ENCODE data around the gene CCDC187.

CCDC187 gene

DNA sequence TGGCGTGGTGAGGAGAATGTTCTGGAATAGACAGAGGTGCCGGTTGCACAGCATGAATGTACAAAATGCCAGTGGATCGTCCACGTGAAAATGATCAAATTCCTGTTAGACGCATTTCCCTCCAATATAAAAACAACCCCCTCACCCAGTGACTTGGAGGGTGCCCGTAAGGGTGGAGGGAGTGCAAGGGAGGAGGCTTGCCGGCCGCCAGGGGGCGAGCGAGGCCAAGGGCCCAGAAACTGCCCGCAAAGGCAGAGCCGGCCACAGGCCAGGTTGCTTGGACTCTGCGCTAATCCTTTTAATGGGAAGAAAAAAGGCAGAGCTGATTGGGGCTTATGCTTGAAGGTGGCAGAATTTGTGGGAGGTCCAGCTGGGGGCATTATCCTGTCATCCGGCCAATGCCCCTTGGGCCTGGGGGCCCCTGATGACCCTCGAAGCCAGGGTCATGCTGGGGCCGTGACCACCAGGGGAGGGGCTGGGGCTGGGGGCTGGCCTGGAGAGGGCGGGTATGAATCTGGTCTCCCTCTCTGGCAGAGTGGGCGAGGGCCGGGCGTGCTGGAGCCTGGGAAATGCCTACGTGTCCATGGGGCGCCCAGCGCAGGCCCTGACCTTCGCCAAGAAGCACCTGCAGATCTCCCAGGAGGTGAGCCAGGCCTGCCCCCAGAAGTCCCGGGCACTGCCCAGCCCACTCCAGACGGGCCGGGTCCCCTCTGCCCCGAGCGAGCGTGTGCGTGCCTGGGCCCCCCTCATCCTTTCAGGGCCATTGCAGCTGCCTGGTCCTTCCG, 35.5 kb upstream of the CCDC187 start:
- DNase-seq, result no peak

DNA sequence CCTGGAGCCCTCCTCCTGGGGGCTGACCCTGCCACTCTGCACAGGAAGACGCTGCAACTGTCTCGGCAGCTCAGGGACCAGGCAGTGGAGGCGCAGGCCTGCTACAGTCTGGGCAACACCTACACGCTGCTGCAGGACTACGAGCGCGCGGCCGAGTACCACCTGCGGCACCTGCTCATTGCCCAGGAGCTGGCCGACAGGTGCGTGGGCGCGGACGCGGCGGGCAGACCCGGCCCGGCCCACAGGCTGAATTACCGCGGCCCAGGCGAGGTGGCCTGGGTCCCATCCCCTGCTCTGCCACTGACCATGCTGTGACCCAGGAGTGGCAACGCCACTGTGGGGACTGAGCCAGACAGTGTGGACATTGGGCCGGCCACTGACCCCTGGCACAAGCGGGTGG, 34.6 kb upstream of the CCDC187 start:
- DNase-seq, result no peak

DNA sequence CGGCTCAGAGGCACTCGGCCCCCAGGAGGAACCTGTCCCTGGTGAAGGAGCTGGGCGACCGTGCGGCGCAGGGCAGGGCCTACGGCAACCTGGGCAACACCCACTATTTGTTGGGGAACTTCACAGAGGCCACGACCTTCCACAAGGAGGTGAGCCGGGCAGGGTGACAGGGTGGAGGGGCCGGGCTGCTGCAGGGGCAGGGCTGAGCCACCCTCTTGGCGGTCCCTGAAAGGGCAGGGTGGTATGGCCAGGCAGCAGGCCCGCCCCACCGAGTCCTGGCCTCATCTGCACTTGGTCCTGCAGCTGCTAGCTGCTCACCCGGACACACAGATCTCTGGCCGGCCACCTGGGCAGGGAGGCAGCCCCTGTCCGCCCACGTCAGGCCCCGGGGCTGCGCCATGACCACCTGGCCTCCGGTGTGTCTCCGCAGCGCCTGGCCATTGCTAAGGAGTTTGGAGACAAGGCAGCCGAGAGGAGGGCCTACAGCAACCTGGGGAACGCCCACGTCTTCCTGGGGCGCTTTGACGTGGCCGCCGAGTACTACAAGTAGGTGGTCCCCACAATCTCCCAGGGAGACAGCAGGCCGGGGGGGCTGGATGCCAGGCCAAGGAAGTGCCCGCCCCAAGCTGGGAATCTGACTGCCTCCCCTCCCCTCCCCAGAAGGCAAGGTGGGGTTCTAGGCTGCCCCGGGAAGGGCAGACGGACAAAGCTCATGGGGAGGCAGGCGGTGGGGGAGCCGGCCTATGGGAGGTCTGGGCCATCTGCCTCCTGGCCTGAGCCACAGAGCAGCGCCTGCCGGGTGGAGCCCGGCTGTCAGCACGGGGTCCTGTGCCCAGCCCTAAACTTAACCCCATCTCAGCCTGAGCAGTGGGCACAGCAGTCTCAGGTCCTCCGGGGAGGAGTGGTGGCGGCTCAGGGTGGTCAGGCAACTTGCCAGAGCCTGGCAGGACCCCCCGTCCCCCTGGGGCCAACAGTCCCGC, 33.8 kb upstream of the CCDC187 start:
- no peak for DNase-seq

DNA sequence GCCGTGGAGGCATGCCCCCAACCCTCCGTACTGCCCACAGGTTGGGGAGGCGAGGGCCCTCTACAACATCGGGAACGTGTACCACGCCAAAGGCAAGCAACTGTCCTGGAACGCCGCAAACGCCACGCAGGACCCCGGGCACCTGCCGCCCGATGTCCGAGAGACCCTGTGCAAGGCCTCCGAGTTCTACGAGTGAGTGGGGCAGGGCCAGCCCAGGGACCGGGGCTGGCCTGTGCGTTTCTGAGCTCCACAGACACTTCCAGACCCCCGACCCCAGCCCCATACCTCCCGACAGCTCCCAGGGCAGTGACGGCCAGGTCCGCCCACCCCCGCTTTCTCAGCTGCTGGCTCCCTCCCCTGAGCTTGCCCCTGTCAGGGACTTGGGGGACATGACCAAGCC, 33.0 kb upstream of the CCDC187 start:
- no peak for DNase-seq

DNA sequence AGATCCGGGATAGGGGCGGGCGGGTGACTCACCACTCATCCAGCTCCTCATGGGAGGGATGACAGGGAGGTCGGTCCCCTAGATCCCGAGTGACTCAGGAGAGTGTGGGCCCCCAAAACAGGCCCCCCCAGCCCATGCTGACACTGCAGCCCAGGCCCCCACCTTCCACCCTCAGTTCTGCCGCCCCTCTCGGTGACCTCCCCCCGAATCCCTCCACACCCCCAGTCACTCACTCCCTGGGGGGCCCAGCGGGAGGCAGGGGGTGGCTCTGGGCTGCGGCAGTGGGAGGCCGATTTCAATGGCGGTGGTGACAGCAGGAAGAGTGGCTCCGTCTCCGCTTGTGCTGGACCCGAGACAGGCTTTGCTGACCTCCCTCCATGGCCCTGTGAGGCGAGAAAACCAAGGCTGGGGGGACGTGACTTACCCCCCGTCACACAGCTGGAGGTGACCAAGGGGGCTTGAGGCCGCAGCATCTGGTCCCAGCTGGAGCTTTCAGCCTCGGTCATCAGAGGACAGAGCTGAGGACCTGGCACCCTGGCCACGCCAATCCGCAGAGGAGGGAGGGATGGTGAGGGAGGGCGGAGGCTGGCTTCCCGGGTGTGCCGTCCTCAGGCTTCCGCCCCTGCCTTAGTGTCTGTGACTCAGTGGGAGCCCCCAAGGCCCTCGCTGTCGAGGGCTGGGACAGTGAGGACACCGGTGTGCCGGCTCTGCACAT, 32.4 kb upstream of the CCDC187 start:
- DNase-seq, result no peak

DNA sequence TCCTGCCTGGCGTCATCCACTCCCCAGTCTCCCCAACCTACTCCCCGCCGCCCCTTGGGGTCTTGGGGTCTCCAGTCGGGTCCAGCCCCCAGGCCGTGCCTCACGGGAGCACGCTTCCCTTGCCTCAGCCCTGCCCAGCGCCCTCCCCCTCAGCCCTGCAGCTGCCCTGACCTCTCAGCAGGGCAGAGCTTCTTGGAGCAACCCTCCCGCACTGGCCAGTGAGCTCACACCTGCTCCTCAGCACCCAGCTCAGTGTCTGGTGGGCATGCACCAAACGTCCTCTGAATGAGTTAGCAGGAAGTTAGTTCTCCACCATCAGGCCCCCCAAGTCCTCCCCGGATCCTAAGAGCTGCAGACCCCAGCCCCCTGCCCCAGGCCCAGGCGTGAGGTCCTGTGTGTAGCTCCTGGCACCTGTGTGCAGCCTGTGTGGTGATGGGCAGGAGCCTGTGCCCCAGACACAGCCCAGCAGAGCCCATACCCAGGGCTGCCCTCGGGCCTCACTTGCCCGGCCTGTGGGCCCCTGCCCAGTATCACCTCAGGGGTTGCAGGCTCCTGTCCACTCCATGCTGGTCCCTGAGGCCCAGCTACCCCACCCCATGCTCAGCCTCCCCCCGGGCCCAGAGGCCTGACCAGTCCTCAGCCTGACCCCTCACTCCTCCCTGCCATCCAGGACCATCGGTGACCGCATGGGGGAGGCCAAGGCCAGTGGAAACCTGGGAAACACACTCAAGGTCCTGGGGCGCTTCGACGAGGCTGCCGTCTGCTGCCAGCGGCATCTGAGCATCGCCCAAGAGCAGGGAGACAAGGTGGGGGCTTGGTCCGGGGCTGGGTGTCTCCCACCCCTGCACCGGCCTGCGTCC, 31.6 kb upstream of the CCDC187 start:
- DNase-seq, result no peak

DNA sequence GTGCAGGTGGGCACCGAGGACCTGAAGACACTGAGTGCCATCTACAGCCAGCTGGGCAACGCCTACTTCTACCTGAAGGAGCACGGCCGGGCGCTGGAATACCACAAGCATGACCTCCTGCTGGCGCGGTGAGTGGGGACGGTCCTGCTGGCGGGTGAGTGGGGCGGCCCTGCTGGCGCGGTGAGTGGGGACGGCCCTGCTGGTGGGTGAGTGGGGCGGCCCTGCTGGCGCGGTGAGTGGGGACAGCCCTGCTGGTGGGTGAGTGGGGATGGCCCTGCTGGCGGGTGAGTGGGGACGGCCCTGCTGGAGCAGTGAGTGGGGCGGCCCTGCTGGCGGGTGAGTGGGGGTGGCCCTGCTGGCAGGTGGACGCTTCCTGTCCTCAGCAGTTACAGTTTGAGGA, 30.6 kb upstream of the CCDC187 start:
- DNase-seq, result no peak

DNA sequence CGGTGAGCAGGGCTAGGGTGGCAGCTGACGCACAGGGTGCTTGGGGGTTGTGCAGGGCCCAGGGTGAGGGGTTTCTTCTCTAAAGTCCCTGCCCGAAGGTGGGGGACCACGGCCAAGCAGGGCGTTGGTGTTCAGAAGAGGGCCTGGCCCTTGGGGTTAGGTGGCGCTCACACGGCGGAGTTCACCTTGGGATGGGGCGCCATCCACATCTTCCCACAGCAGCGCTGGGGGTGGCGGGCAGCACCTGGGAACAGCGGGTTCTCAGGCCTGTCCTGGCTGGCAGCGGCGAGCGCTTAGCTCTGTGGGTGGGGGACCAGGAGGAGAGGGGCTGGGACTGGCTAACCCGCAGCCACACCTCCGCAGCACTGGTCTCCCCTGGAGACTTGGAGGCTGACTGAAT, 29.6 kb upstream of the CCDC187 start:
- no peak for DNase-seq

DNA sequence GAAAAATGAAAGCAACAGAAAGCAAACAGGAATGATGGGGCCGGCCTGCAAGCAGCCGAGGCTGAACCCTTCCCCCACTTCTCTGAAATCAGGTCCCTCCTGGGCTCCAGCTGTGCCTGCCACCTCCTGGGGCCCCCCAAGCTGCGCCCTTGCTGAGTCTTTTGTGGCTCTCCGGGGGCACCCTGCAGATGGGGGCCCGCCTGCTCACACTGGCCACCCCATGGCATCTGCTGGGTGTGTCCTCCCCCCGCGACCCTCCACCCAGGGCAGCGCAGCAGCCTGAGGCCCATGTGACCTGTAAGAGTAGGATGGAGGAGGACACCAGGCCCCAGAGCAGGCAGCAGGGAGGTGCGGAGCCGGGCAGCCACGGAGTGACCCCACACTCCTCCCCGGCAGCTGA, 29.2 kb upstream of the CCDC187 start:
- DNase-seq, result no peak

DNA sequence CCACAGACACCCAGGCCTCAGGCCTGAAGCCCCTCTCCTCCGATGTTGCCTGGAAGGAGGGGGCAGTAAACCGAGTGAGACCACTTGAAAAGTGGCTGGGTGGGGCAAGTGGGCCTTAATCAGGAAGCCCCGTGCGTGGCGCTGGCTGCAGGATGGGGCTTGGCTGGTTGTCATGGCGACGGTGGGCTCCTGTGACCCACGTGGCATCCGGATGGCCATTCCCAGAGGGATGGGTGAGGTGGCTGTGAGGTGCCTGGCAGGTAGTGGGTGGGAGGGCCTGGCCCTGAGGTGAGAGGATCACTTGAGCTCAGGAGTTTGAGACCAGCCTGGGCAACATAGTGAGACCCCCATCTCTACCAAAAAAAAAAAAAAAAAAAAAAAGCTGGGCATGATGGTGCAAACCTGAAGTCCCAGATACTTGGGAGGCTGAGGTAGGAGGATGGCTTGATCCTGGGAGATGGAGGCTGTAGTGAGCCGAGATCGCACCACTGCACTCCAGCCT, 28.6 kb upstream of the CCDC187 start:
- no peak for DNase-seq

DNA sequence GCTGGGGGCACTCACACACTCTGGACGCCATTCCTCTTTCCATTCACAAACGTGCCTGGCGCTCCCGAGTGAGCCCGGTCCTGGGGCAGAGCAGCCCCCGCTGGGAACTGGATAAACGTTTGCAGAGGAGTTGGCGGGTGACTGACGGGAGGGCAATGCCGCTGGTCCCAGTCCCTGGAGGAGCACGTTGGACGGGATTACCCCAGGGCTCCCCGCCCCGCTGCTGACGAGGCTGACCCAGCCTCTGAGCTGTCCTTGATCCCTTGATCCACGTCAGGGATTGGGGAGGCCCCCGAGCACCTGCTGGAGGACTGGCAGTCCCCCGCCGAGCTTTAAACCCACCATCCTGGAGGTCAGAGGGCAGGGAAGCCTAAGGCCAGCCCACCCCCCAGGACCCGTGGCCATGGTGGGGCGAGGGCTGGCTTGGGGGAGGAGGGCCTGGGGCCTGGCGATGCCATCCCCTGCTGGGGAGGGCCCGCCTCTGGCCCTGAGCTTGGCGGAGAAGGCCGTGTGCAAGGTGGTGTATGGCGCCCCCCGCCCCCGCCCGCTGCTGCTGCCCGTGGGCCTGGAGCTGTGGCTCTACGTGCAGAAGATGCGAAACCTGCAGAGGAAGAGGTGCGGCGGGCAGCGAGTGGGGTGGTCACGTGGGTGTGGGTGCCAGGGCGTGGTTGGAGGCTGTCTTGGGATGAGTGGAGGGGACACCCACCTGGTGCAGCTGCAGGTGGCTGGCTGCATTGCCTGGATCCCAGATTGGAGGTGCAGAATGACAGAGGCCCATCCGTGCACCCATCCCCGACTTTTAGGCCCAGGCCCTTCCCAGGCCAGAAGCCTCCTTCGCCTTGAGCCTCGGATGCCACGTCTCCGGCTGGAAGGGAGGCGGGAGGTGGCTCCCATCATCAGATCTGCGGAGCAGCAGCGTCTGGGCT, 27.9 kb upstream of the CCDC187 start:
- DNase-seq, result no peak

DNA sequence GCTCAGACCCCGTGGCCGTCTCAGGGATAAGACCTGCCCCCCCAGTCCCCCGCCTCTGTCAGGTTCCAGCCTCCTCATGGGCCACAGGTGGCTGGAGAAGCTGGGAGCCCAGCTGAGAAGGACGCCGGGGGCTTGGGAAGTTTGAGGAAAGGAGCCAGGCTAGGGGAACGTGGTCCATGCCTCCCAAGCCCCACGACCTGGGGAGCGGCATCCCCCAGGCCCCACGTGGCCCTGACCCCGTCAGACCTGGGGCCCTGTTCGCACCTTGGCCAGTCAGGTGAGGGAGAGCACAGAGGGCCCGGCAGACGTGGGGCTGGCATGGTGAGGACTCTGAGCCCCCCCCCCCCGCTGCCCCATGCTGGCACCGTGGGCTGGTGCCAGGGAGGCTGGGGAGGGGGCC, 27.1 kb upstream of the CCDC187 start:
- DNase-seq, result no peak

DNA sequence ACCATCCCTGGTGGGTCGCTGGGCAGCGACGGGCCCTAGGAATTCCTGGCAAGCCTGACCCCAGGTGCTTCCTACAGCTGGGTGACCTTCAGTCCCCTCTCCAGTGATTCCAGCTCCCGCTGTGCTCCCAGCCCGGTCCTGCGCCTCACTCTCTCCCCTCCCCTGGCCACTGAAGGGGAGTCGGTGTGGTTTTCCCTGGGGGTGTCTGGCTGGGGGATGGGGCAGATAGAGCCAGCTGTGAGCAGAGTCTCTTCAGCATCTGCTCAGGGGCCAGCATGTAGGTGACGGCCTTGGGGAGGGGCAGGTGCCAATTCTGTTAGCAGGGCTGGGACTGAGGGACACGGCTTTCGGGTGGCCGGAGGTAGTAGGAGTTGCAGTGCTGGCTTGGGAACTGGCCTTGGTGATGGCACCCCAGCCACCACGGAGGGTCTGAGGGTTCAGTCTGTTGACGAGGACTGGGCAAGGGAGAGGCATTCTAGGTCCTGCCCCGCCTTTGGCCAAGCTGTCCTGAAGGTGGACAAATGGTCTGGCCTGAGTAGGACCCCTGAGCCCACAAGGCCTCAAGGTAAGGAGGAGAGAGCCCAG, 26.6 kb upstream of the CCDC187 start:
- DNase-seq, result no peak

DNA sequence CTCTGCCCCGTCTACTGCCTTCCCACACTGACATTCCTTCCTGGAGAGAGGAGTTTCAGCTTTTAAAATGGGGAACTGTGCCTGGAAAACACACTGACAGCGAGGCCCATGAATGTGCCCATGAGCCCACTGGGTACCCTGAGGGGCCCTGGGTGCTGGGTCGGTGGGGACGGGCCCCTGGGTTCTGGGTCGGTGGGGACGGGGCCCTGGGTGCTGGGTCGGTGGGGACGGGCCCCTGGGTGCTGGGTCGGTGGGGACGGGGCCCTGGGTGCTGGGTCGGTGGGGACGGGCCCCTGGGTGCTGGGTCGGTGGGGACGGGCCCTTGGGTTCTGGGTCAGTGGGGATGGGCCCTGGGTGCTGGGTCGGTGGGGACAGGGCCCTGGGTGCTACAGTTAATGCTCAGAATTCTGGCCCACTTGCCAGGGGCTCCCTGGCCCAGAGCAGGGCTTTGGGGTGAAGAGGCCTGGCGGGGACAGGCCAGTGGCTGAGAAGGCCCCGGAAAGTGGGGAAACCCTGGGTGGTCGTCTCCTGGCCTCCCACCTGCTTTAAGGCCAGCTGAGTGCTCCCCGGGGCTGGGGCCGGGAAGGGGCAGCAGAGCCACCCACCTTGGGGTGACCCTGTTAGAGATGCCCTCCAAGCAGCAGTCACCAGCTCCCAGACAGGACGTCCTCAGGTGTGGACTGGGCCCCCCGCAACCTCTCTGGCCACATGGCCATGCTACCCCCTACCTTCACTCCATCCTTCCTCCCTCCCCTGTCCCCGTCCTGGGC, 25.9 kb upstream of the CCDC187 start:
- DNase-seq, result no peak

DNA sequence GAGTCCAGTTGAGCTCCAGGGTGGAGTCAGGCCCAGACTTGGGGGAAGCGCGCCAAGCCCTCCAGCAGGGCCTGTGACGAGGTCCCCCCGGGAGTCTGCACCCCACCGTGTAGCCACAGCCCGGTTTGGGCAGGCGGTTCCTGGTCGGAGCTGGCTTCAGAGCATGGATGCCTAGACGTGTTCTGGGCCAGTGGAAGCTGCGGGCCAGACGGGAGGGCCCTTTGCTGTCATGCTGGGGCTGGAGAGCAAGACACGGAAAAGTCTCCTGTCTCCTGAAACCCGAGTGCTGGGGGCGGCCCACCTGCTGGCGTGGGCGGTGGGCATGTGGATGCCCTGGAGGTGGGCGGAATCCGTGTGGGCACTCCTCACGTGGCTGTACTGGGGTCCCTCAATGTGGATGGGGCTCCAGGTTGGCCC, 25.3 kb upstream of the CCDC187 start:
- no peak for DNase-seq

DNA sequence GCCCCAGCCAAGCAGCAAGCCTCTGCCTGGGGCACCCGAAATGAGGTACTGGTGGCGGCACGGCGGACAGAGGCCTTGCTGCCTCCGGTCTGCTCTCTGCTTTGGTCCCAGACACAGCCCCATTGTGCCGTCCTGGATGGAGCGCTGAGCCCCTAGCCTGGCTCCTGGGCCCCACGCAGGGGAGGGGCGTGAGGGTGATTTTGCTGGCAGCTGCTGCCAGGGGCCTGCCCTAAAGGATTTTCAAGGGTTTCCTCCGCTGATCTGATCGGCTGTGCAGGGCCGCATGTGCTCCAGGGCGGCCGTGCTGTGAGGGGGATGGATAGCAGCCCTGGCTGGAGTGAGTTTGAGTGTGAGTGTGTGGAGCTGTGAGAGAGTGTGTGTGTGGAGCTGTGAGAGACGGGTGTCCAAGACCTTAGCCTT, 24.7 kb upstream of the CCDC187 start:
- DNase-seq, result no peak

DNA sequence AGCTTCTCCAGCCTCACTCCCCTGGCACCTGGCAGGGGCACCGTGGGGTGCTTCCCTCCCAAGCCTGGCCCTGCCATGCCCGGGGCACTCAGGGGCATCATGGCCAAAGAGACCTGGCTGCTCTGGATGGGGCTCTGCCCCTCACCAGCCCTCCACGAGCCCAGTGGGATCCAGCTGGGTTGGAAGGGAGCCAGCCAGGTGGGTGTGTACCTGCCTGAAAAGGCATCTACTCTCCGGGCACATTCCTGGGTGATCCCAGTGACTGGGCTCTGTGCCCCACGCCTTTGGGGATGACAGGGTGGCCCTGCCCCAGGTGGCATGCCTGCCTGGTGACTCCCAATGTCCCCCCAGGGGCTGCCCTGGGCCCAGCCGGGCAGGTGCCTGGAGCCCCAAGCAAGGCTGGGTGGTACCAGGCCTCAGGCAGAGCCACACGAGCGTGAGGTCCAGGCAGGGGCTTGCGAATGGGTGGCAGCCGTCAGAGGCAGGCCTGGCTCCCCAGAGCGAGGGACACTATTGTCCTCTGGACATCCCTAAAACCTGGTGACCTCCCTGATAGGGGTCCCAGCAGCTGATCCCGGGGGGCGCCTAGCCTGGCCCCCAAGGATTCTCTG, 24.2 kb upstream of the CCDC187 start:
- DNase-seq, result no peak

DNA sequence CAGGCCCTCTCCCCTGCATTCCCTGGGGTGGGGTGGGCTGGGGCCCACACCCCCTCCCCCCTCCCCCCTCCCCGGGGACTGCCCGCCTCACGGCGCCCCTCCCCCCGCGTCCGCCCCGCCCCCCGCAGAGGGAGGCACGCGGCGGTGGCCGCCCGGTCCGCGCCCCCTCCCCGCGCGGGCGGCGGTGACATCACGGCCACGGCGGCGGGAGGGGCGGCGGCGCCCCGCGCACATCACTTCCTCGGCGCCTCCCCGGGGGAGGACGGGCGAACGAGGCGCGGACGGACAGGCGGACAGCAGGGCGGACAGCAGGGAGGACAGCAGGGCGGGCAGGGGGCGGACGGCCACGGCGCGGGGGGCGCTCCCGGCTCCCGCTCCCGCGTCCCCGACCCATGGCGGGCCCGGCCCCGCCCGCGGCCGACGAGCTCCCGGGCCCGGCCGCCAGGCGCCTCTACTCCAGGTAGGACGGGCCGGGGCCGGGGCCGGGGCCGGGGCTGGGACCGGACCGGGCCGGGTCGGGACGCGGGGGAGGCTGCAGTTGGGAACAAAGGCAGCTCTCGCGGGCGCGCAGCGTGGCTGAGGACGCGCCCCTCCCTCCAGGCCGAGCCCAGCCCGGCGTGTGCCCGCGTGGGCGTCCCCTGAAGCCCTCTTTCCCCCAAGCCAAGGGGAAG, 23.5 kb upstream of the CCDC187 start, which contains the start of gene GPSM1:
TSS of gene GPSM1 (plus strand) at position 236 of the 671 bp plus-strand sequence. CDS start at position 393, 157 bp downstream.
- peak; percentile 12 for DNase-seq

All from effector CD4-positive, alpha-beta T cell (primary cell).